Tibial nerve (tissue), 4 donors: ENCODE data around the gene TNRC6A. TPM values are rescaled to one million over a fixed set of nuclear protein-coding genes. Genes with fewer than 3 reads are reported as not detected.

ENCODE experiments used
- DNase-seq, 2 donors: peaks; one replicate each; pipeline ENCODE4 v3.0.0-alpha.2; 2019; ENCODE audit warnings: low spot score in 2 of 2
- H3K27ac ChIP-seq, 4 donors: fragments of 200-600 bp; sonication (generic) in 3 of 4; one replicate each; pipeline ENCODE4 v1.5.1; 2017 to 2019; ENCODE audit warnings: mild to moderate bottlenecking in 1 of 4
- H3K27me3 ChIP-seq, 2 donors: fragments of 200-600 bp; sonication (generic) in 1 of 2; one replicate each; pipeline versions ENCODE4 v1.5.1 to v1.6.0; 2017 to 2019
- H3K36me3 ChIP-seq, 3 donors: fragments of 200-600 bp; sonication (generic); one replicate each; pipeline ENCODE4 v1.5.1; 2018 to 2019
- H3K4me1 ChIP-seq, 4 donors: fragments of 200-600 bp; sonication (generic) in 3 of 4; one replicate each; pipeline ENCODE4 v1.5.1; 2017 to 2019
- H3K4me3 ChIP-seq, 4 donors: fragments of 200-600 bp; sonication (generic) in 3 of 4; one replicate each; pipeline ENCODE4 v1.5.1; 2017 to 2019; ENCODE audit warnings: mild to moderate bottlenecking in 1 of 4, moderate library complexity in 1 of 4
- H3K9me3 ChIP-seq, 4 donors: fragments of 200-600 bp; sonication (generic) in 3 of 4; one replicate each; pipeline ENCODE4 v1.5.1; 2017 to 2019
- EP300 ChIP-seq, 2 donors: sonication (generic); formaldehyde crosslinking; IDR thresholded peaks; one replicate each; pipeline ENCODE4 v1.6.1; 2017; ENCODE audit warnings: antibody characterized with exemption in 2 of 2, mild to moderate bottlenecking in 1 of 2
- POLR2A ChIP-seq, 2 donors: fragments of 450-650 bp; IDR thresholded peaks; one replicate each; pipeline ENCODE4 v1.6.1; 2017; ENCODE audit warnings: antibody characterized with exemption in 2 of 2, mild to moderate bottlenecking in 2 of 2, moderate library complexity in 2 of 2
- WGBS, 2 donors: methylation state at CpG; one replicate each; pipeline ENCODE4 v1.1.5; 2018; 5-methylcytosine and 5-hydroxymethylcytosine counted together
- total RNA-seq, 4 donors: library from RNA; depleted of rRNA; stranded (reverse); fragments of >200 nt; gene quantifications; one replicate each; pipeline ENCODE4 v1.1.0, GENCODE V29; 2016
- TF ChIP-seq, protein P1 (sequence below), 5 experiments: fragments of 200-600 bp in 3 of 5; fragments of 450-650 bp in 2 of 5; sonication (generic) in 3 of 5; IDR thresholded peaks; one replicate each; pipeline ENCODE4 v1.5.1; 2016 to 2019; ENCODE audit warnings: antibody characterized with exemption in 5 of 5, mild to moderate bottlenecking in 3 of 5, moderate library complexity in 2 of 5

TNRC6A gene
- 10 to 100 TPM; 47.7 to 74.5 (median 59.6) TPM for total RNA-seq

GRCh38 chr16:24729243-24729950 is at the start of gene TNRC6A:
Gene TNRC6A, plus strand, starts transcription at chr16:24729651. Its CDS starts 191 bp downstream, at chr16:24729842.
- Histone ChIP-seq H3K4me3 (peak within 1 kb of the TSS; percentile 83 to 93 (median 88)), H3K4me1 (peaks cover 0 to 43% (median 26%) of the 10 kb centered on the region in 4 donors), H3K36me3 (peaks cover 0 to 13% (median 4%) of the 10 kb centered on the region in 3 donors), H3K9me3 (no peaks in the 10 kb centered on the region), H3K27me3 (no peaks in the 10 kb centered on the region), H3K27ac (peak within 1 kb of the TSS; percentile 86 to 98 (median 96))
- TF ChIP-seq EP300 (IDR thresholded peaks at IDR 0.05) (peak; percentile 23 to 89), POLR2A (IDR thresholded peaks at IDR 0.05) (peak; percentile 57 to 83)
- TF ChIP-seq, protein P1, sequence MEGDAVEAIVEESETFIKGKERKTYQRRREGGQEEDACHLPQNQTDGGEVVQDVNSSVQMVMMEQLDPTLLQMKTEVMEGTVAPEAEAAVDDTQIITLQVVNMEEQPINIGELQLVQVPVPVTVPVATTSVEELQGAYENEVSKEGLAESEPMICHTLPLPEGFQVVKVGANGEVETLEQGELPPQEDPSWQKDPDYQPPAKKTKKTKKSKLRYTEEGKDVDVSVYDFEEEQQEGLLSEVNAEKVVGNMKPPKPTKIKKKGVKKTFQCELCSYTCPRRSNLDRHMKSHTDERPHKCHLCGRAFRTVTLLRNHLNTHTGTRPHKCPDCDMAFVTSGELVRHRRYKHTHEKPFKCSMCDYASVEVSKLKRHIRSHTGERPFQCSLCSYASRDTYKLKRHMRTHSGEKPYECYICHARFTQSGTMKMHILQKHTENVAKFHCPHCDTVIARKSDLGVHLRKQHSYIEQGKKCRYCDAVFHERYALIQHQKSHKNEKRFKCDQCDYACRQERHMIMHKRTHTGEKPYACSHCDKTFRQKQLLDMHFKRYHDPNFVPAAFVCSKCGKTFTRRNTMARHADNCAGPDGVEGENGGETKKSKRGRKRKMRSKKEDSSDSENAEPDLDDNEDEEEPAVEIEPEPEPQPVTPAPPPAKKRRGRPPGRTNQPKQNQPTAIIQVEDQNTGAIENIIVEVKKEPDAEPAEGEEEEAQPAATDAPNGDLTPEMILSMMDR (IDR thresholded peaks at IDR 0.05): peak in 1 of 5 experiments; percentile 14
- peak; percentile 70 to 76 for DNase-seq
- WGBS, 2 donors: 0 to 1% methylated on average over 49 to 76 of the region's 78 CpGs

DNA sequence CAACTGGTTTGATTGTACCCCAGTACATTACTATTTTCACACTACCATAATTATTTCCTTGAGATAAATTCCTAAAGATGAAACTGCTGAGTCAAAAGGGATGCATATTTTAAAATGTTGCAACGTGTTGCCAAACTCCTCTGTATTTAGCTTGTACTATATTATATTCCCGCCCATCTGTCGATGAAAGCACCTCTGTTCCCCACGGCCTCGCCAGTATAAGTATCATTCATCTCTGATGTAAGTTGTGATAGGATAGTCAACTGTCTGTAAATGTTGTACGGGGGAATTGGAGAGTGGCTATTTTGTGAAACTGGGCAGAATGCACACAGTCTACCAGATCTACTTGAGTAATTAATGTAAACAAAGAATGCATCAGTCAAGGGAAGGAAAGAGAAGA is 47.7 kb upstream of the TNRC6A start:
- H3K4me1 ChIP-seq: peaks cover 0 to 13% (median 8%) of the 10 kb centered on the region in 4 donors
- no peak overlapping the region for H3K4me3 ChIP-seq
- no peaks in the 10 kb centered on the region for H3K9me3 ChIP-seq
- WGBS, 2 donors: 31 to 41% methylated on average over 6 of the region's 6 CpGs
- no peaks in the 10 kb centered on the region for H3K27me3 ChIP-seq
- H3K27ac ChIP-seq: no peak overlapping the region
- DNase-seq: no peak
- no peaks in the 10 kb centered on the region for H3K36me3 ChIP-seq
- no peak for TF ChIP-seq POLR2A (IDR thresholded peaks at IDR 0.05)
- TF ChIP-seq, protein P1 (IDR thresholded peaks at IDR 0.05): no peak
- TF ChIP-seq EP300 (IDR thresholded peaks at IDR 0.05): no peak

DNA sequence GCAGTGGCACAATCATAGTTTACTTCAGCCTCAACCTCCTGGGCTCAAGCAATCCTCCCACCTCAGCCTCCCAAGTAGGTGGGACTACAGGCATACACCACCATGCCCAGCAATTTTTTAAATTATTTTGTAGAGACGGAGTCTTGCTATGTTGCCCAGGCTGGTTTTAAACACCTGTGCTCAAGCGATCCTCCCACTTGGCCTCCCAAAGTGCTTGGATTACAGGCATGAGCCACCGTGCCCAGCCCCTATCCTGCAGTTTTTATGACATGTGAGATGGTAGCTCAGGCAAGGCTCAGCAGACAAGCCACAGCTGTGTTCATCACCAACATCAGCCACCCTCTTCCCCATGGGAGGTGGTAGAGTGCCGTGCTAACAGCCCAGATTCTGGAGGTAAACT is 46.2 kb upstream of the TNRC6A start:
- peaks cover 0 to 14% (median 9%) of the 10 kb centered on the region in 4 donors for H3K4me1 ChIP-seq
- no peaks in the 10 kb centered on the region for H3K27me3 ChIP-seq
- H3K4me3 ChIP-seq: no peak overlapping the region
- H3K27ac ChIP-seq: no peak overlapping the region
- WGBS, 2 donors: 71 to 75% methylated on average over 4 of the region's 4 CpGs
- H3K36me3 ChIP-seq: no peaks in the 10 kb centered on the region
- H3K9me3 ChIP-seq: no peaks in the 10 kb centered on the region
- TF ChIP-seq, protein P1 (IDR thresholded peaks at IDR 0.05): no peak
- TF ChIP-seq EP300 (IDR thresholded peaks at IDR 0.05): no peak
- TF ChIP-seq POLR2A (IDR thresholded peaks at IDR 0.05): no peak
- DNase-seq: no peak

DNA sequence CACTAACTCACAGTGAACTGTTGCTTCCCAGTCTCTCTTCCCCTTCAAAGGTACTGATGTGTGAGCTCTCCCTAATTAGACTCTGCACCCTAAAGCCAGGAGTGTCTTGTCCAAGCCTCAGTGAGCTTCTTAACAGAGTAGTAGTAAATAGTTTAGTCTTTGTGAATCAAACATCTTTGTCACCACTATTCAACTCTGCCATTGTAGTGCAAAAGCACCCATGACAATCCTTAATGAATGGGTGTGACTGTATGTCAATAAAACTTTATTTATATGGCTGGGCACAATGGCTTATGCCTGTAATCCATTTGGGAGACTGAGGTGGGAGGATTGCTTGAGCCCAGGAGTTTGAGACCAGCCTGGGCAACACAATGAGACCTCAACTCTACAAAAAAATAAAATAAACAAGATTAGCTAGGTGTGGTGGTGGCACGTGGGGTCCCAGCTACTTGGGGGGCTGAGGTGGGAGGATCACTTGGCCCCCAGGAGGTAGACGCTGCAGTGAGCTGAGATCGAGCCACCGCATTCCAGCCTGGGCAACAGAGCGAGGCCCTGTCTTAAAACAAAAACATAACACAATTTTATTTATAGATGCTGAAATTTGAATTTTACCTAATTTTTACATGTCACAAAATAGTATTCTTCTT is 45.5 kb upstream of the TNRC6A start:
- Histone ChIP-seq H3K36me3 (no peaks in the 10 kb centered on the region), H3K27me3 (no peaks in the 10 kb centered on the region), H3K4me3 (no peak overlapping the region), H3K4me1 (peaks cover 0 to 14% (median 9%) of the 10 kb centered on the region in 4 donors), H3K27ac (no peak overlapping the region), H3K9me3 (no peaks in the 10 kb centered on the region)
- no peak for DNase-seq
- TF ChIP-seq POLR2A (IDR thresholded peaks at IDR 0.05): no peak
- TF ChIP-seq, protein P1 (IDR thresholded peaks at IDR 0.05): no peak
- no peak for TF ChIP-seq EP300 (IDR thresholded peaks at IDR 0.05)
- WGBS, 2 donors: 81 to 85% methylated on average over 5 of the region's 5 CpGs
